H9 (cell line): ENCODE measurements around the gene FOXC2. TPM values are rescaled to one million over a fixed set of nuclear protein-coding genes. Genes with fewer than 3 reads are reported as not detected.

Source experiments
- DNase-seq: peaks from one replicate; pipeline ENCODE4 v3.0.0-alpha.2; 2017
- H2AFZ ChIP-seq: one replicate; pipeline ENCODE4 v1.6.1; 2013; ENCODE audit warnings: mild to moderate bottlenecking, low read length, control low read depth, moderate library complexity
- H2AK5ac ChIP-seq: 2 replicates; pipeline ENCODE4 v1.6.1; 2013; ENCODE audit warnings: low read length, control low read depth, mixed read lengths; ENCODE audit not compliant: insufficient read length
- H2BK120ac ChIP-seq: one replicate; pipeline ENCODE4 v1.6.1; 2013; ENCODE audit warnings: low read depth, mild to moderate bottlenecking, low read length, control low read depth, inconsistent platforms; ENCODE audit not compliant: poor library complexity, severe bottlenecking
- H2BK12ac ChIP-seq: 2 replicates; pipeline ENCODE4 v1.6.1; 2013; ENCODE audit warnings: low read length, control low read depth, mixed read lengths, low read depth; ENCODE audit not compliant: insufficient read length
- H2BK15ac ChIP-seq: 2 replicates; pipeline ENCODE4 v1.6.1; 2013; ENCODE audit warnings: low read depth, low read length, control low read depth
- H2BK20ac ChIP-seq: one replicate; pipeline ENCODE4 v1.6.1; 2013; ENCODE audit warnings: low read depth, mild to moderate bottlenecking, low read length, control low read depth, inconsistent platforms; ENCODE audit not compliant: poor library complexity, severe bottlenecking
- H2BK5ac ChIP-seq: 2 replicates; pipeline ENCODE4 v1.6.1; 2013; ENCODE audit warnings: low read length, control low read depth, mixed read lengths; ENCODE audit not compliant: insufficient read length
- H3K14ac ChIP-seq: 2 replicates; pipeline ENCODE4 v1.6.1; 2013; ENCODE audit warnings: low read length, control low read depth; ENCODE audit not compliant: insufficient read depth
- H3K18ac ChIP-seq: 2 replicates; pipeline ENCODE4 v1.6.1; 2013; ENCODE audit warnings: low read depth, mild to moderate bottlenecking, mixed read lengths, low read length, control low read depth; ENCODE audit not compliant: insufficient read length
- H3K23ac ChIP-seq: 2 replicates; pipeline ENCODE4 v1.6.1; 2013; ENCODE audit warnings: low read length, control low read depth, mixed read lengths, low read depth; ENCODE audit not compliant: insufficient read length
- H3K23me2 ChIP-seq: 2 replicates; pipeline ENCODE4 v1.6.1; 2013; ENCODE audit warnings: low read depth, mild to moderate bottlenecking, mixed read lengths, low read length, control low read depth; ENCODE audit not compliant: insufficient read length, poor library complexity, severe bottlenecking
- H3K27ac ChIP-seq: 2 replicates; pipeline ENCODE4 v1.5.1; 2013; ENCODE audit warnings: low read length, control low read depth, mixed read lengths, low read depth; ENCODE audit not compliant: insufficient read length
- H3K27me3 ChIP-seq: 2 replicates; pipeline ENCODE4 v1.6.1; 2013; ENCODE audit warnings: low read length, control low read depth, inconsistent platforms; ENCODE audit not compliant: insufficient read depth
- H3K4ac ChIP-seq: 2 replicates; pipeline ENCODE4 v1.6.1; 2013; ENCODE audit warnings: low read depth, mild to moderate bottlenecking, control low read depth, inconsistent platforms, low read length, moderate library complexity
- H3K4me1 ChIP-seq: 2 replicates; pipeline ENCODE4 v1.6.1; 2013; ENCODE audit warnings: low read length, control low read depth, inconsistent platforms; ENCODE audit not compliant: insufficient read depth
- H3K4me2 ChIP-seq: 2 replicates; pipeline ENCODE4 v1.6.1; 2013; ENCODE audit warnings: low read length, control low read depth, mixed read lengths; ENCODE audit not compliant: insufficient read length, insufficient read depth
- H3K56ac ChIP-seq: 2 replicates; pipeline ENCODE4 v1.6.1; 2013; ENCODE audit warnings: low read depth, mild to moderate bottlenecking, mixed read lengths, low read length, control low read depth; ENCODE audit not compliant: insufficient read length
- H3K79me1 ChIP-seq: 2 replicates; pipeline ENCODE4 v1.6.1; 2013; ENCODE audit warnings: low read depth, mild to moderate bottlenecking, moderate library complexity, low read length, control low read depth, inconsistent platforms; ENCODE audit not compliant: insufficient read depth, poor library complexity, severe bottlenecking
- H3K79me2 ChIP-seq: 2 replicates; pipeline ENCODE4 v1.6.1; 2013; ENCODE audit warnings: low read length, control low read depth, inconsistent platforms; ENCODE audit not compliant: insufficient read depth
- H3K9ac ChIP-seq: 2 replicates; pipeline ENCODE4 v1.6.1; 2013; ENCODE audit warnings: low read length, control low read depth, mixed read lengths; ENCODE audit not compliant: insufficient read length; ENCODE audit errors: extremely low read depth
- H3K9me3 ChIP-seq: one replicate; pipeline ENCODE4 v1.6.1; 2013; ENCODE audit warnings: low read depth, low read length, inconsistent platforms; ENCODE audit not compliant: control insufficient read depth
- H3T11ph ChIP-seq: one replicate; pipeline ENCODE4 v1.6.1; 2013; ENCODE audit warnings: mild to moderate bottlenecking, low read length, control low read depth, inconsistent platforms
- H4K20me1 ChIP-seq: one replicate; pipeline ENCODE4 v1.6.1; 2013; ENCODE audit not compliant: control insufficient read depth, insufficient read length, insufficient read depth
- H4K5ac ChIP-seq: 2 replicates; pipeline ENCODE4 v1.6.1; 2013; ENCODE audit warnings: low read depth, mild to moderate bottlenecking, mixed read lengths, low read length, control low read depth; ENCODE audit not compliant: insufficient read length
- H4K8ac ChIP-seq: replicated peaks from 2 replicates; pipeline ENCODE4 v1.6.1; 2013; ENCODE audit warnings: low read length, control low read depth, mixed read lengths, low read depth; ENCODE audit not compliant: insufficient read length
- H4K91ac ChIP-seq: 2 replicates; pipeline ENCODE4 v1.6.1; 2013; ENCODE audit warnings: low read depth, mild to moderate bottlenecking, moderate library complexity, mixed read lengths, low read length, control low read depth; ENCODE audit not compliant: insufficient read length
- H3K27ac Mint-ChIP-seq, 3 experiments: 2 replicates in 2 of 3; 3 replicates in 1 of 3; pipeline ENCODE4 v1.8.0; 2020 to 2021; ENCODE audit warnings: mixed read lengths in 3 of 3, mild to moderate bottlenecking in 1 of 3, moderate library complexity in 1 of 3
- H3K27me3 Mint-ChIP-seq: 2 replicates; pipeline ENCODE4 v1.8.0; 2021; ENCODE audit warnings: low read depth, mild to moderate bottlenecking, moderate library complexity, mixed read lengths
- H3K36me3 Mint-ChIP-seq, 3 experiments: 2 replicates in 2 of 3; 3 replicates in 1 of 3; pipeline ENCODE4 v1.8.0; 2020 to 2021; ENCODE audit warnings: low read depth in 3 of 3, mixed read lengths in 3 of 3; ENCODE audit not compliant: insufficient read depth in 1 of 3
- H3K4me1 Mint-ChIP-seq, 2 experiments: 2 replicates each; pipeline ENCODE4 v1.8.0; 2020; ENCODE audit warnings: mixed read lengths in 2 of 2
- H3K4me3 Mint-ChIP-seq, 2 experiments: 2 replicates in 1 of 2; 3 replicates in 1 of 2; pipeline ENCODE4 v1.8.0; 2020 to 2021; ENCODE audit warnings: mild to moderate bottlenecking in 2 of 2, mixed read lengths in 2 of 2, moderate library complexity in 1 of 2
- H3K9me3 Mint-ChIP-seq, 2 experiments: 2 replicates in 1 of 2; 3 replicates in 1 of 2; pipeline ENCODE4 v1.8.0; 2020; ENCODE audit warnings: mild to moderate bottlenecking in 2 of 2, mixed read lengths in 2 of 2, moderate library complexity in 1 of 2
- WGBS: extraction: QIAGEN DNeasy Blood & Tissue Kit; methylation state at CpG from one replicate; pipeline ENCODE4 v1.1.7; 2013; ENCODE audit warnings: missing lambda C conversion rate, low lambda C conversion rate, mixed read lengths; ENCODE audit not compliant: insufficient read length; ENCODE audit errors: extremely low coverage; 5-methylcytosine and 5-hydroxymethylcytosine counted together
- total RNA-seq: library from RNA; stranded (reverse); gene quantifications from 2 replicates; pipeline ENCODE4 v1.2.1, GENCODE V29; 2021
- TF ChIP-seq, protein P1 (sequence below): fragments of 200-600 bp; sonication (generic); conservative IDR thresholded peaks from 3 replicates; pipeline ENCODE4 v1.8.0; 2021; ENCODE audit warnings: antibody characterized with exemption, mild to moderate bottlenecking

FOXC2 gene
- total RNA-seq, 1 experiment from 2014 or later = not detected

DNA sequence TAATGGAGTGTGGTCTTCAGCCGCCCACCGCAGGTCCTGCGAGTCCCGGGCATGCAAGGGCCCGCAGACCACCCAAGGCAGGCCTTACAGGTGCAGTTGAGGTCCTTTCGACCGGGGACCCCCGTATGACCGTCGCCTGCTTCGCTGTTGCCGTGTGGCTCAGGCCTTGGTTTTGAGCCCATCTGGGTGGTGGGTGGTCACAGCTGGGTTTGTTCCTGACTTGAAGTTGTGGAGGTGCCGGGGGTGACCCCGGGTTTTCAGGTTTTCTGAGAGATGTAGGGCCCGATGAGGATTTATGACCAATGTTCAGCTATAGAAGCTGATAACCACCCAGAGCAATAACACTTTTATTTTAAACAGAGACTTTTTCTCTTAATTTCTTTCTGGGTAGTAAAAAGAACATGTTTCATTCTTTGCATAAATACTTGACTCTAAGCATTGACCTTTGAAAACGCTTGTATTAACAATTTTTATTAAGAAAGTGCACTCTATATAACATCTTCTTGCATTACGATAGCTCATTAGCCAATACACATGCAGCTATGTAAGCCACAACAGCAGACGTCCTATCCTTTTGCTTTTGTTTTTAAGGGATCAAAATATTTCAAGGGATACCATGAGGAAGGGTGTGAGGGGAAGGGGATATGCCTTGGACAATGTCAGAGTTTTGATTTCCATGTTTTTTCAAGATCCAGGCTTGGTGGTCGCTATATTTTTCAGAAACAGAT is 13.6 kb downstream of the FOXC2 start:
- Histone ChIP-seq H3K9me3 (no peaks in the 10 kb centered on the region), H3K9ac (no peak overlapping the region), H3K4ac (no peak overlapping the region), H3K23ac (no peak overlapping the region), H3K14ac (no peak overlapping the region), H3K79me1 (no peaks in the 10 kb centered on the region), H4K5ac (no peak overlapping the region), H3K18ac (no peak overlapping the region), H4K91ac (no peak overlapping the region), H2BK20ac (no peak overlapping the region), H3K27me3 (peaks cover 45% of the 10 kb centered on the region), H4K8ac (no peak overlapping the region), H3K27ac (no peak overlapping the region), H2AK5ac (no peak overlapping the region), H2BK120ac (no peak overlapping the region), H3T11ph (no peak overlapping the region), H3K4me2 (peak overlapping the region; percentile 41), H3K4me1 (peaks cover 6% of the 10 kb centered on the region; the same call in 1 of the 2 replicates), H3K23me2 (peaks cover 14% of the 10 kb centered on the region), H4K20me1 (no peaks in the 10 kb centered on the region), H3K79me2 (no peaks in the 10 kb centered on the region), H2BK5ac (no peak overlapping the region), H2BK15ac (no peak overlapping the region), H3K56ac (no peak overlapping the region), H2AFZ (no peak overlapping the region), H2BK12ac (no peak overlapping the region)
- no peak overlapping the region for H3K27ac Mint-ChIP-seq
- peaks cover 0 to 5% of the 10 kb centered on the region in 2 experiments; a peak in 3 of 5 replicates for H3K9me3 Mint-ChIP-seq
- TF ChIP-seq, protein P1, sequence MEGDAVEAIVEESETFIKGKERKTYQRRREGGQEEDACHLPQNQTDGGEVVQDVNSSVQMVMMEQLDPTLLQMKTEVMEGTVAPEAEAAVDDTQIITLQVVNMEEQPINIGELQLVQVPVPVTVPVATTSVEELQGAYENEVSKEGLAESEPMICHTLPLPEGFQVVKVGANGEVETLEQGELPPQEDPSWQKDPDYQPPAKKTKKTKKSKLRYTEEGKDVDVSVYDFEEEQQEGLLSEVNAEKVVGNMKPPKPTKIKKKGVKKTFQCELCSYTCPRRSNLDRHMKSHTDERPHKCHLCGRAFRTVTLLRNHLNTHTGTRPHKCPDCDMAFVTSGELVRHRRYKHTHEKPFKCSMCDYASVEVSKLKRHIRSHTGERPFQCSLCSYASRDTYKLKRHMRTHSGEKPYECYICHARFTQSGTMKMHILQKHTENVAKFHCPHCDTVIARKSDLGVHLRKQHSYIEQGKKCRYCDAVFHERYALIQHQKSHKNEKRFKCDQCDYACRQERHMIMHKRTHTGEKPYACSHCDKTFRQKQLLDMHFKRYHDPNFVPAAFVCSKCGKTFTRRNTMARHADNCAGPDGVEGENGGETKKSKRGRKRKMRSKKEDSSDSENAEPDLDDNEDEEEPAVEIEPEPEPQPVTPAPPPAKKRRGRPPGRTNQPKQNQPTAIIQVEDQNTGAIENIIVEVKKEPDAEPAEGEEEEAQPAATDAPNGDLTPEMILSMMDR = no peak
- DNase-seq = no peak
- peaks cover 0 to 1% (median 0%) of the 10 kb centered on the region in 3 experiments; a peak in 1 of 7 replicates for H3K36me3 Mint-ChIP-seq
- WGBS = no CpG with 5 or more reads among the region's 19 CpGs
- H3K4me1 Mint-ChIP-seq = peaks cover 30 to 34% of the 10 kb centered on the region in 2 experiments
- H3K4me3 Mint-ChIP-seq = peak overlapping the region; percentile 71 to 81; a peak in 3 of 5 replicates
- H3K27me3 Mint-ChIP-seq = peaks cover 79% of the 10 kb centered on the region
